Measurements from ENCODE around the gene SUPT7L. TPM values are rescaled to one million over a fixed set of nuclear protein-coding genes. Genes with fewer than 3 reads are reported as not detected.
"Not testable (repeated sequence)": the region's sequence is repeated elsewhere in the genome, so short reads cannot be mapped to it uniquely, and the experiment has no call there.

The SUPT7L gene
- total RNA-seq, 1 donor: 70.0 TPM

- no peak for DNase-seq (ENCODE audit: low read depth in 2 of 3, low spot score in 2 of 3)
Measured at GRCh38 chr2:27640722-27641245, 22.6 kb downstream of the SUPT7L start.

- no peak for DNase-seq (ENCODE audit: low read depth in 2 of 3, low spot score in 2 of 3)
Measured at GRCh38 chr2:27638709-27639108, 24.7 kb downstream of the SUPT7L start.

GRCh38 chr2:27638037-27638637 lies 25.3 kb downstream of the SUPT7L start:
- no peak for DNase-seq (ENCODE audit: low read depth in 2 of 3, low spot score in 2 of 3)

- DNase-seq (ENCODE audit: low read depth in 2 of 3, low spot score in 2 of 3): no peak
Measured at GRCh38 chr2:27636766-27637165, 26.6 kb downstream of the SUPT7L start.

GRCh38 chr2:27634291-27634690 lies 29.1 kb downstream of the SUPT7L start:
- DNase-seq (ENCODE audit: low read depth in 2 of 3, low spot score in 2 of 3): no peak

GRCh38 chr2:27630257-27630656 lies 33.2 kb downstream of the SUPT7L start:
- DNase-seq (ENCODE audit: low read depth in 2 of 3, low spot score in 2 of 3): not testable (repeated sequence)

GRCh38 chr2:27628767-27629709 lies 34.4 kb downstream of the SUPT7L start, which contains the start of the genes CCDC121 and GPN1:
TSS of gene CCDC121 (minus strand) at chr2:27629012. CDS start at chr2:27627799, 1,213 bp downstream.
TSS of gene GPN1 (plus strand) at chr2:27629050. CDS start at chr2:27629059, 9 bp downstream.
- DNase-seq (ENCODE audit: low read depth in 2 of 3, low spot score in 2 of 3): peak; percentile 79 to 96 (median 94)

- DNase-seq (ENCODE audit: low read depth in 2 of 3, low spot score in 2 of 3): peak in 1 of 3 donors; percentile 21
Measured at GRCh38 chr2:27627963-27628766, 35.2 kb downstream of the SUPT7L start.

- DNase-seq (ENCODE audit: low read depth in 2 of 3, low spot score in 2 of 3): peak in 2 of 3 donors; percentile 18 to 26
Measured at GRCh38 chr2:27626921-27627320, 36.5 kb downstream of the SUPT7L start.

GRCh38 chr2:27626323-27626722 lies 37.1 kb downstream of the SUPT7L start:
- not testable (repeated sequence) for DNase-seq (ENCODE audit: low read depth in 2 of 3, low spot score in 2 of 3)

GRCh38 chr2:27624943-27625342 lies 38.5 kb downstream of the SUPT7L start:
- DNase-seq (ENCODE audit: low read depth in 2 of 3, low spot score in 2 of 3): no peak

- DNase-seq (ENCODE audit: low read depth in 2 of 3, low spot score in 2 of 3): no peak
Measured at GRCh38 chr2:27622921-27623384, 40.5 kb downstream of the SUPT7L start.

GRCh38 chr2:27621524-27621923 lies 41.9 kb downstream of the SUPT7L start:
- no peak for DNase-seq (ENCODE audit: low read depth in 2 of 3, low spot score in 2 of 3)

- DNase-seq (ENCODE audit: low read depth in 2 of 3, low spot score in 2 of 3): no peak
Measured at GRCh38 chr2:27615316-27615715, 48.1 kb downstream of the SUPT7L start.

GRCh38 chr2:27613985-27614384 lies 49.4 kb downstream of the SUPT7L start:
- no peak for DNase-seq (ENCODE audit: low read depth in 2 of 3, low spot score in 2 of 3)

- no peak for DNase-seq (ENCODE audit: low read depth in 2 of 3, low spot score in 2 of 3)
Measured at GRCh38 chr2:27606611-27607010, 56.8 kb downstream of the SUPT7L start.
